ENCODE results near the gene ATP10A. TPM values are rescaled to one million over a fixed set of nuclear protein-coding genes. Genes with fewer than 3 reads are reported as not detected.
"Not testable (repeated sequence)": the region's sequence is repeated elsewhere in the genome, so short reads cannot be mapped to it uniquely, and the experiment has no call there.

The ATP10A gene
- total RNA-seq, 2 donors from 2014 or later = 2.4 to 5.1 TPM

DNA sequence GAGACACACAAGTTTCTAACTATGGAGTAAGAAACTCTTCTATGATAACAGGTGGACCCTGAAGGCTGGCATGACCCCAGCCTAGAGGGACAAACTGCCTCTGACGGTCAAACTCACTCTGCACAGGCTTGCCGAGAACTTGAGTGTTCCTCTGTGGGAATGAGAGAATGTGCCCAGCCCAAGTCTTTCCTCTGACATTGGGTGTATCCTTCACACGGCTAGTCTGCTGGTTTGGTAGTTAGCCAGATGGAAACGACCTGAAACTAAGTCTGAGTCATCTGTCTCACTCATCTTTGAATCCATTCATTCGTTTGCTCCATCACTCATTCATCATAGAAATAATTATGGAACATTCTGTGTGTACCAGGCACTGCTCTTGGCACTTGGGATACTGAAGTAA is 198.4 kb downstream of the ATP10A start:
- intact Hi-C loops (cut with DNase I) = no loop called here
- DNase-seq = no peak
- ATAC-seq = no peak

DNA sequence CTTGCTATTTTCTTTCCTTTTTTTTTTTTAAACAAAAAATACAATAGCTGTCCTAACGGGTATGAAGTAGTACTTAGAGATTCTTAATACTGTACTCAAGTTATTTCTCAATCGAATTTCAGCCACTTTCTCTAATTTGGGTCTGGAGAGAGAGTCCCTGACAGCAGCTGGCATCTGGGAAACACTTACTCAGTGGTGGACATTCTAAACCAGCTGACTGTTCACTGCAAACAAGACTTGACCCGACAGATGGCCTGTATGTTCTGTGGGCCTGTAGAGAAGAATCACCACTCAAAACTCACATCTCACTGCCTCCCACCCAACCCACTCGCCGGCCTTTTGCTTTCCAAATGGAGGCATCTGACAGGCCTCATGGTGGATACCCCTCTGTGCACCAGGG is 199.6 kb downstream of the ATP10A start:
- DNase-seq = no peak
- ATAC-seq = no peak
- intact Hi-C loops (cut with DNase I) = no loop called here

DNA sequence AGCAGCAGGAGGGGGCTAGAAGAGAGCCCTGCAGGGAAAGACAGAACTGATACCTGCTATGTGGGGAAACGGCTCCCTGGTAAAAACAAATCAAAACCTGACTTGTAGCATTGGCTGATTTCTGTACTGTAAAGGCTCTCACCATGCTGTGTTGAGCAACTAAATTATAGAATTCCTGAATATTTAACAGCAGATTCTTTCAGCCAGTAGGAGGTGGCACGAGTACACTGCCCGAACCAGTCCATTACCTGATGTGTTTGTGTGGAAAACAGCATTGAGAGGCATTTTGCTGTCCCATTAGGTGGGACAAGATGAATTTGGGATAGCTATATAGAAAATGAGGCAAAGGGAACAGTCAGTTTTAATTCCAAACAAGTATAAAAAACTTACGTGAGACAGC is 201.2 kb downstream of the ATP10A start:
- intact Hi-C loops (cut with DNase I) = no loop called here
- ATAC-seq = no peak

DNA sequence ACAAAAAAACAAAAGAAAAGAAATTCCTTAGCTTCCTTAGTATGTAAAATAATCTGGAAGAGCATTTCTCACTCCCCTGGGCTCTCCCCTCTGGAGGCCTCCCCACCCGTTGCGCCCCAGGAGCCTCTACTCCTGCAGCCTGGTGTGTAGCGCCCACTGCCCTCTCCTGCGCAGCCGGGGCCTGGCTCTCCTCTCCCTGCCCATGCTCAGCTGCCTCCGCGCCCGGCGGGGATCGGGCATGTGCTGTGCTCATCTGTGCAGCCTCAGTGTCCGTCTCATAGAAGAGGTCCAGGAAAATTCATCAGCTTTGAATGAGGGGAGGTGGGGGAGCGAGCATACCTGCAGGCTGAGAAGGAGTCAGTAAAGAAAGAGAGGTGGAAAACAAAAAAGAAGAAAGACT is 203.9 kb downstream of the ATP10A start:
- intact Hi-C loops (cut with DNase I) = no loop called here
- ATAC-seq (no peak), DNase-seq (no peak)

More for the DNA sequence above, 201.2 kb downstream of the ATP10A start:
- no peak for DNase-seq

DNA sequence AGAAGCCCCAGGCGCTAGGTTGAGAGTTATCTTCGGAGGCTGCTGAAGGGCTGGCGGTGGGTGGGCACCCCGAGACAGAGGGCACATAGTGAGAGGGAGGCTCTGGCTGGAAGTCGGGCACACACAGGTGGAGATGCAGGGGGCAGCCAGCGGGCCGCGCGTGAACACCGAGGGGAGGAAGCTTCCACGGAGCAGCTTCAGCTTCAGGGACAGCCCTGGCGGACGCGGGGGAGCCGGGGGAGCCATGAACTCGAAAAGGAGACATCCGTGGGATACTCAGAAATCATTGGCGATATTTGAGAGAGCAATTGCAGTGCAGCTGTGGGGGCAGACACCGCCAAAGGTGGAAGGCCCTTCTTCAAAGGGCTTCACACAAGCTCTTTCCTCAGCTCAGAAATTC is 204.6 kb downstream of the ATP10A start:
- ATAC-seq = no peak
- intact Hi-C loops (cut with DNase I) = no loop called here
- no peak for DNase-seq

DNA sequence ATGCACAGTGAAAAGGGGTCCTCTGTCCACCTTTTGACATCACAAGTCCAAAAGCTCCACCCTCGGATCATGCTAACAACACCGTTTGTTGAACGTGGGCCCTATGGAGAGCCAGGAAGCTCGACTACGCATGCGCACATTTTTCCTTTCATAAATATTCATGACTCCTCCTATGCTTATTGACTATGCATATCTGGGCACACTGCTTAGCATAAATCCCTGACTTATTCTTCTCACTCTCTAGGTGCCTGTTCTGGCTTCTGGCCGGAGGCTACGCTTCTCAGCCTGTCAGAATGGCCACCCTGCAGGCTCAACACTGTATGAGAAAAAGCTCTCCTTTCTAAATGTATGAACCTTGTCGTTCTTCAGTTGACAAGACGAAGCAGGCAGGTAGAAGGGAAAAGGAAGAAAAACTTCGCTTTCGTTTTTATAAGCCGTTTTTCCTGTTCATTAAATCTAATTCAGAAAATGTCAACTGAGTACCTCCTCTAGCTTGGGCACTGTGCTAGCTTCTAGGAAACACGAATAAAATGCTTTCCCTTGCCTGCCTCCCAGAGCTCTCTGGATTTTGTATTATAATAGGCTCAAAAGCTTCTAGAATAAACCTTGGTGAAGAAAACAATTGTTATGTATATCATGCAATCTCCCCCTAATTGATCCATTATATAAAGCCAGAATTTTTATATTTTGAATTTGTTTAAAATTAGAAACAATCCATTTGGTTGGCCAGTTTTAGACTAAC is 207.7 kb downstream of the ATP10A start:
- intact Hi-C loops (cut with DNase I) = no loop called here
- no peak for ATAC-seq
- DNase-seq = no peak

DNA sequence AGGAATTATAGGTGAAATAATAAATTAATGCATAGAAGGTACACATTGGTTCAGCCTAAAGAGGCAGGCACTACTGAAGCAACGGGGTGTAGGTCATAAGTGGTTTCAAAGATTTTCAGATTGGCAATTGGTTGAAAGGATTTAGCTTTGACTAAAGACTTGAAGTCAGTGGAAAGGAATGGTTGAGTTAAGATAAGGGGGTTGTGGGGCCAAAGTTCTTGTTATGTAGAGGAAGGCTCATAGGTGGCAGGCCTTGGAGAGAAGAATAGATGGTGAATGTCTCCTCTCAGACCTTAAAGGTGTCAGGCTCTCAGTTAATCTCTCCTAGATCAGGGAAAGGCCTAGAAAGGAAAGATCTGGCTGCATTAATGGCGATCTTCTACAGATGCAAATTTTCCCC is 209.8 kb downstream of the ATP10A start:
- intact Hi-C loops (cut with DNase I) = no loop called here
- no peak for DNase-seq
- no peak for ATAC-seq

DNA sequence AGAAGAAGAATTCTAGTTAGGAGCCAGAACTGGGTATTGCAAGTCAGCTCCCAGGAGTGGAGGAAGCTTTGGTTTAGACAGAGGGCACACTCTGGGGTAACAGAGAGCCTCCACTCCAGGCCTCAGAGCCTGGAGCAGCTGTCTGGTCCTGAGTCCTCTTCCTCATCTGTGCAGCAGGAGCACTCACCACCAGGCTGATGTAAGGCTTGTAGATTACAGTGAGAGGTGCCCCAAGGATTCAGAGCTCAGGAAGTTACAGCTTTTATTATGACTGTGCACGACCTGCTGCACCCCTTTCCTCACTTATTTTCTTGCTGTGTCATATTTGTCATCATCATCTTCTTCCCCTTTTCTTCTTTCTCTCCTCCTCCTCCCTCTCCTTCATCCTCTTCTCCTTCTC is 210.4 kb downstream of the ATP10A start:
- intact Hi-C loops (cut with DNase I) = no loop called here
- DNase-seq (no peak), ATAC-seq (no peak)

DNA sequence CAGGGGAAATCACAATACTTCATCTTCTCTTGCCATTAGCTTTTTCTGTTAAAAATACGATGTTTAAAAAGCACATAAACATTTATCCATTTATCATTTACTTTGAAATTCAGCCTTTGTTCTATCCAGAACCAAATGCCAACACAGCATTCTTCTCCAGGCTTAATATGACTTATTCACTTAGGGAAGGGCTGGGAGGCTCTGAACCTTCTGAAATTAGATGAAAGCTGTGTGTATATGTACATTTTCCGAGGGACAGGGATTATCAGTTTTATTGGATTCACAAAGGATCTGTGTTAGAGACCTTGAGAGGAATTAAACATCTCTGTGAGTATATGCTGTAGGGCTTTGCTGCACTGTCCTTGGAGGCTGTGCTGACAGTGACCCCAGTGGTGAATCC is 213.7 kb downstream of the ATP10A start:
- intact Hi-C loops (cut with DNase I) = no loop called here
- DNase-seq (no peak), ATAC-seq (no peak)

DNA sequence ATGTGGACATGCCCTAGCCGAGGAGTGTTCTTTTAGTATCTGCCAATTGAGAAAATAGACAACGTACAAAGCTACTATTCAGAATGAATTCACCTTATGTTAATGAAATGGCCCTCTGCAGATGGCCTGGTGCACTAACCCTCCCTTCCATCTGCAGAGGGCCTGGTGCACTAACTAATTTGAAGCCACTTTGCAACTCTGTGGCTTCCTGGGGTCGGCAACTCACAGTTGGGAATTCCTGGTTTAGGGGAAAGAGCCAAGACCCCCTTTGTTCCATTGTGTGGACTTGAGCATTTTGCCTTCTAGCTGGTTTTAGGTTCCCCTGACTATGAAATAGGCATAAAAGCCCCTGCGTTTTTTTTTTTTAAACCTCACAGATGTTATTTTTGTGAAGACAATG is 220.0 kb downstream of the ATP10A start:
- intact Hi-C loops (cut with DNase I) = no loop called here
- DNase-seq (no peak), ATAC-seq (no peak)

DNA sequence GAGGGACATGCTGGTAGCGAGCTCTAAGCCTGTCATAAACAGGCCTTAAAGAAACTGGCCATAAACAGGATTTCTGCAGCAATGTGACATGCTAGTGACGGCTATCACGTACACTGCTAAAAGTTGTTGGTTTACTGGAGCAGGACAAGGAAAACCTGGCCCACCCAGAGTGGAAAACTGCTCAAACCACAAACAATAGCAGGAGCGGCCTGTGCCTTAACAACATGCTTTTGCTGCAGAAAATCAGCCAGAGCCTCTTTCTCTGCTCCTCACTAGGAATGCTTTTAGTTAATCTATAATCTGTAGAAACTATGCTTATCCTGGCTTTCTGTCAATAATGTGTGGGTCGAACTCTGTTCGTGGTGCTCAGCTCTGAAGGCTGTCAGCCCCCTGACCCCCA is 221.4 kb downstream of the ATP10A start:
- ATAC-seq (no peak), DNase-seq (no peak)
- intact Hi-C loops (cut with DNase I) = no loop called here

DNA sequence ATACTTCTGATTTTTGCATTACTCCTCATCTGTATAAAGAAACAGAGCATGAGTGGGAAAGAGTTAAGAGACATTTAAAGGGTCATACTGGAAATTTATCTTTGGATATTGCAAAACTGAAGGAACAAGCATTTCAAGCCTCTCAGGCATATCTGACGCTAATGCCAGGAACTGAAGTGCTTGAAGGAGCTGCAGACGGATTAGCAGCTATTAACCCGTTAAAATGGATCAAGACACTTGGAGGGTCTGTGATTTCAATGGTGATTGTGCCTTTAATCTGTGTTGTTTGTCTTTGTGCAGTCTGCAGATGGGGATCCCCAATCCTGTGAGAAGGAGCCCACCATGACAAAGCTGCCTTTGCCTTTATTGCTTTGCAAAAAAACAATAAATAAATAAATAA is 221.8 kb downstream of the ATP10A start:
- intact Hi-C loops (cut with DNase I) = no loop called here
- ATAC-seq = no peak
- no peak for DNase-seq

DNA sequence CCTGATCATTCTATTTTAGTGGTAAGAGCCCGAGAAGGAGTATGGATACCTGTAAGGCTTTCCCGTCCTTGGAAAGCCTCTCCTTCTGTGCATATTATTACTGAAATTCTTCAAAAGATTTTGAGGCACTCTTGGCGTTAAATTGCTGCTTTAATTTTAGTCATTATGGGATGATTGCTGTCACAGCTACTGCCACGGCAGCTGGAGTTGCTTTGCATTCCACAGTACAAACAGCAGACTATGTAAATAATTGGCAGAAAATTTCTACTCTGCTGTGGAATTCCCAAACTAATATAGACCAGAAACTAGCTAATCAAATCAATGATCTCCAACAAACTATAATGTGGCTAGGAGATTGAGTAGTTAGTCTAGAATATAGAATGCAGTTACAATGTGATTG is 222.2 kb downstream of the ATP10A start:
- ATAC-seq; intact Hi-C loops (cut with DNase I); DNase-seq: not testable (repeated sequence)

DNA sequence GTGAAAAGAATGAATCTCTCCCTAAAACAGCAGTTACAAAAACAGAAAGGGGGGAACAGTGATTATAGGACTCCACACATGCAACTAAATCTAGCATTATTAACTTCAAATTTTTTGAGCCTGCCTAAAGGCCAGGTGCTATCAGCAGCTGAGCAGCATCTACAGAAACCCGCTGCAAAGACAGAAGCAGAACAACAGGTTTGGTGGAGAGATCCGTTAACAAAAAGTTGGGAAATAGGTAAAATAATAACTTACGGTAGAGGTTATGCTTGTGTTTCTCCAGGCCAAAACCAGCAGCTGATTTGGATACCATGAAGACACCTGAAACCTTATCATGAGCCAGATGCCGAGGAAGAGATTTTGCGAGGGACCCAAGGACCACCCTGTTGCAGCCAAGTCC is 222.7 kb downstream of the ATP10A start:
- intact Hi-C loops (cut with DNase I) = no loop called here
- ATAC-seq = no peak
- no peak for DNase-seq

DNA sequence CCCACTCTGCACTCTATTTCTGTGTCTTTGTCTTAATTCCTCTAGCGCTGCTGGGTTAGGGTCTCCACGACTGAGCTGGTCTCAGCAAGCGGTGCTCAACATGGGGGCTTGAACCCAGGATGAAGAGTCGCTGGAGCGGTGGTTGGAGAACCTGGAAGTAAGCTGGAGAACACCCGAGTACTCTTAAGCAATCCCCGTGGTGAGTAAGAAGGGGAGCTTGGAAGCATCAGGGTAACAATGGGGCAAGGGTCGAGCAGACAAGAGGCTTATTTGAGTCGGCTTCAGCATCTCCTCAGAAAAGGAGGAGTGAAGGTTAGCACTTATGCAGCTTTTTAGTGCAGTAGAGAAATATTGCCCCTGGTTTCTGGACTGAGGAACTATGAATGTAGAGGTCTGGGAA is 226.6 kb downstream of the ATP10A start:
- ATAC-seq; intact Hi-C loops (cut with DNase I); DNase-seq: not testable (repeated sequence)

DNA sequence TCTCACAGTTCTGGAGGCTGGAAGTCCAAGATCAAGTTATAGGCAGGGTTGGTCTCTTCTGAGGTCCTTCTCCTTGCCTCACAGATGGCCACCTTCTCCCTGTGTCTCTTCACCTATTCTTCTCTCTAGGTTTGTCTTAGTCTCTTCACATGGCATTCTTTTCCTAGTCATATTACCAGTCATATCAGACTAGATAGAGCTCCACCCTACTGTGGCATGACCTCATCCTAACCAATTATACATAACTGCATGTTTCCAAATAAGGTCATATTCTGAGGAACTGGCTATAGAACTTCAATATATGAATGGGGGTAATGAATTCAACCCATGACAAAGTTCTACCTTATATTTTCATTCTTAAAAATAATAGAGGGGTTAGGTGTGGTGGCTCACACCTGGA is 227.9 kb downstream of the ATP10A start:
- intact Hi-C loops (cut with DNase I) = no loop called here
- ATAC-seq (no peak), DNase-seq (no peak)

DNA sequence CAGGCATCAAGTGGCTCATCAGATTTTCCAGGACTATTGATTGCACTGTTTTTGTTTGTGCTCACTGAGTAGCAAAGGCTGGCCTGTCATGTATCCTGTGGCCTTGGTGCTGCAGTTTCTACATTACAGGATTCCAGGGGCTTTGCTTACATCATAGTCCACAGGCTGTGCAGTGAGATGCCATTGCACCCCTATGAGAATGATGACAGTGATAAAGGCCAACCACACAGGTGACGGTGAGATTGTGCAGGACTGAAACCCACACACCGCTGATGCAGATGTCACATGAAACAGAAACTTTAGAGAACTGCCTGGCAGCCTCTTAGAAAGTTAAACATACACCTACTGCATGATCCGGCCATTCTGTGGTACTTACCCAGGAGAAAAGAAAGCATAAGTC is 229.3 kb downstream of the ATP10A start:
- intact Hi-C loops (cut with DNase I) = no loop called here
- ATAC-seq (no peak), DNase-seq (no peak)

DNA sequence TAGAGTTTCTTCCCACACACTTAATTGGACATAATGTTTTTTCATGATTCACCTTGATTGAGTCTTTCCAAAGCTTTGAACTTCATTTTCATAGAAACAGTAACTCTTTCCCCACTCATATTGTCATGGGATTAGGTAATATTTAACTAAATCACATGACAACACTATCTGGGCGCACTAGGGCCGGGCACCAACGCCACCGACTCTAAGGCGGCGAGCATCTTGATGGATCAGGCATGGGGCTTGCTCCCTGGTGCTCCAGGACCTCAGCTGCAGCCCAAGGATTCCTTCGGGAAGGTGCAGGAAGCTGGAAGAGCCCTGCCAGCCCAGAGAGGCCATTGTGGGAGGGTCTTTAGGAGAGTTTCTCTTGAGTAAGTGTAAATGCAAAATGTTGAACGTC is 231.2 kb downstream of the ATP10A start:
- intact Hi-C loops (cut with DNase I) = no loop called here
- ATAC-seq = no peak

More for the DNA sequence above, 231.2 kb downstream of the ATP10A start:
- DNase-seq = no peak
